HG03097 (cell line): ENCODE results near the gene CLIC5.

Experiments
- ATAC-seq: cut with Tn5 transposase; IDR thresholded peaks from one replicate; pipeline ENCODE4 v1.9.1; 2021; ENCODE audit not compliant: unreplicated experiment, low FRiP score

The CLIC5 gene

GRCh38 chr6:45855642-45856394 is 159.8 kb downstream of the CLIC5 start:
- no peak for ATAC-seq

- no peak for ATAC-seq
These were observed 161.4 kb downstream of the CLIC5 start for GRCh38 chr6:45854149-45854742.

- no peak for ATAC-seq
These were observed 164.6 kb downstream of the CLIC5 start for GRCh38 chr6:45851034-45851400.

- no peak for ATAC-seq
These were observed 165.2 kb downstream of the CLIC5 start for GRCh38 chr6:45850378-45851033.

GRCh38 chr6:45845567-45845966 is 170.1 kb downstream of the CLIC5 start:
- ATAC-seq, result no peak

- no peak for ATAC-seq
These were observed 170.7 kb downstream of the CLIC5 start for GRCh38 chr6:45844986-45845385.

GRCh38 chr6:45843848-45844521 is 171.7 kb downstream of the CLIC5 start:
- ATAC-seq, result no peak

GRCh38 chr6:45841062-45841461 is 174.6 kb downstream of the CLIC5 start:
- no peak for ATAC-seq

- no peak for ATAC-seq
These were observed 176.7 kb downstream of the CLIC5 start for GRCh38 chr6:45838996-45839395.

- ATAC-seq, result no peak
These were observed 177.2 kb downstream of the CLIC5 start for GRCh38 chr6:45838451-45838850.

GRCh38 chr6:45837541-45838200 is 178.0 kb downstream of the CLIC5 start:
- ATAC-seq, result no peak

GRCh38 chr6:45836984-45837383 is 178.7 kb downstream of the CLIC5 start:
- ATAC-seq, result no peak

- no peak for ATAC-seq
These were observed 179.2 kb downstream of the CLIC5 start for GRCh38 chr6:45836438-45836824.

- ATAC-seq, result no peak
These were observed 179.8 kb downstream of the CLIC5 start for GRCh38 chr6:45835721-45836437.

- ATAC-seq, result no peak
These were observed 183.6 kb downstream of the CLIC5 start for GRCh38 chr6:45832063-45832462.
